ENCODE data around the gene LRRC3. TPM values are rescaled to one million over a fixed set of nuclear protein-coding genes. Genes with fewer than 3 reads are reported as not detected.

Gene LRRC3
- total RNA-seq, 1 donor from 2014 or later = 4.0 TPM

- H3K9me3 Mint-ChIP-seq (ENCODE audit: unreplicated experiment) = no peaks in the 10 kb centered on the region
- H3K36me3 Mint-ChIP-seq (ENCODE audit: unreplicated experiment) = no peaks in the 10 kb centered on the region
- no peak overlapping the region for H3K4me3 Mint-ChIP-seq (ENCODE audit: unreplicated experiment)
- no peak for DNase-seq (ENCODE audit: extremely low spot score, unreplicated experiment)
- no peak overlapping the region for H3K27ac Mint-ChIP-seq (ENCODE audit: unreplicated experiment)
- no peak for TF ChIP-seq CTCF (IDR thresholded peaks at IDR 0.05)
- H3K27me3 Mint-ChIP-seq (ENCODE audit: unreplicated experiment) = no peaks in the 10 kb centered on the region
- H3K4me1 Mint-ChIP-seq (ENCODE audit: unreplicated experiment) = no peaks in the 10 kb centered on the region
Observed at GRCh38 chr21:44441041-44441400, 14.3 kb upstream of the LRRC3 start.

GRCh38 chr21:44441581-44442265 is 13.6 kb upstream of the LRRC3 start:
- no peak for TF ChIP-seq CTCF (IDR thresholded peaks at IDR 0.05)
- H3K27me3 Mint-ChIP-seq (ENCODE audit: unreplicated experiment) = no peaks in the 10 kb centered on the region
- no peaks in the 10 kb centered on the region for H3K36me3 Mint-ChIP-seq (ENCODE audit: unreplicated experiment)
- no peak overlapping the region for H3K27ac Mint-ChIP-seq (ENCODE audit: unreplicated experiment)
- no peak for DNase-seq (ENCODE audit: extremely low spot score, unreplicated experiment)
- no peaks in the 10 kb centered on the region for H3K4me1 Mint-ChIP-seq (ENCODE audit: unreplicated experiment)
- no peaks in the 10 kb centered on the region for H3K9me3 Mint-ChIP-seq (ENCODE audit: unreplicated experiment)
- no peak overlapping the region for H3K4me3 Mint-ChIP-seq (ENCODE audit: unreplicated experiment)

GRCh38 chr21:44442266-44443125 is 12.8 kb upstream of the LRRC3 start:
- H3K27ac Mint-ChIP-seq (ENCODE audit: unreplicated experiment) = no peak overlapping the region
- no peaks in the 10 kb centered on the region for H3K4me1 Mint-ChIP-seq (ENCODE audit: unreplicated experiment)
- H3K27me3 Mint-ChIP-seq (ENCODE audit: unreplicated experiment) = peaks cover 6% of the 10 kb centered on the region
- DNase-seq (ENCODE audit: extremely low spot score, unreplicated experiment) = no peak
- H3K9me3 Mint-ChIP-seq (ENCODE audit: unreplicated experiment) = no peaks in the 10 kb centered on the region
- no peaks in the 10 kb centered on the region for H3K36me3 Mint-ChIP-seq (ENCODE audit: unreplicated experiment)
- no peak for TF ChIP-seq CTCF (IDR thresholded peaks at IDR 0.05)
- H3K4me3 Mint-ChIP-seq (ENCODE audit: unreplicated experiment) = no peak overlapping the region

GRCh38 chr21:44443291-44443890 is 11.9 kb upstream of the LRRC3 start:
- Mint-ChIP-seq H3K36me3 (ENCODE audit: unreplicated experiment) (no peaks in the 10 kb centered on the region), H3K9me3 (ENCODE audit: unreplicated experiment) (no peaks in the 10 kb centered on the region), H3K27me3 (ENCODE audit: unreplicated experiment) (peaks cover 6% of the 10 kb centered on the region), H3K4me3 (ENCODE audit: unreplicated experiment) (no peak overlapping the region), H3K4me1 (ENCODE audit: unreplicated experiment) (no peaks in the 10 kb centered on the region), H3K27ac (ENCODE audit: unreplicated experiment) (no peak overlapping the region)
- DNase-seq (ENCODE audit: extremely low spot score, unreplicated experiment) = no peak
- TF ChIP-seq CTCF (IDR thresholded peaks at IDR 0.05) = no peak

- Mint-ChIP-seq H3K27me3 (ENCODE audit: unreplicated experiment) (peaks cover 8% of the 10 kb centered on the region), H3K36me3 (ENCODE audit: unreplicated experiment) (no peaks in the 10 kb centered on the region), H3K27ac (ENCODE audit: unreplicated experiment) (no peak overlapping the region), H3K9me3 (ENCODE audit: unreplicated experiment) (no peaks in the 10 kb centered on the region), H3K4me3 (ENCODE audit: unreplicated experiment) (no peak overlapping the region), H3K4me1 (ENCODE audit: unreplicated experiment) (no peaks in the 10 kb centered on the region)
- no peak for DNase-seq (ENCODE audit: extremely low spot score, unreplicated experiment)
- no peak for TF ChIP-seq CTCF (IDR thresholded peaks at IDR 0.05)
Observed at GRCh38 chr21:44443891-44444285, 11.4 kb upstream of the LRRC3 start.
